ENCODE results near the gene RGS9.

GRCh38 chr17:65155622-65156021 lies 18.5 kb downstream of the RGS9 start:
- TF ChIP-seq, protein P1, sequence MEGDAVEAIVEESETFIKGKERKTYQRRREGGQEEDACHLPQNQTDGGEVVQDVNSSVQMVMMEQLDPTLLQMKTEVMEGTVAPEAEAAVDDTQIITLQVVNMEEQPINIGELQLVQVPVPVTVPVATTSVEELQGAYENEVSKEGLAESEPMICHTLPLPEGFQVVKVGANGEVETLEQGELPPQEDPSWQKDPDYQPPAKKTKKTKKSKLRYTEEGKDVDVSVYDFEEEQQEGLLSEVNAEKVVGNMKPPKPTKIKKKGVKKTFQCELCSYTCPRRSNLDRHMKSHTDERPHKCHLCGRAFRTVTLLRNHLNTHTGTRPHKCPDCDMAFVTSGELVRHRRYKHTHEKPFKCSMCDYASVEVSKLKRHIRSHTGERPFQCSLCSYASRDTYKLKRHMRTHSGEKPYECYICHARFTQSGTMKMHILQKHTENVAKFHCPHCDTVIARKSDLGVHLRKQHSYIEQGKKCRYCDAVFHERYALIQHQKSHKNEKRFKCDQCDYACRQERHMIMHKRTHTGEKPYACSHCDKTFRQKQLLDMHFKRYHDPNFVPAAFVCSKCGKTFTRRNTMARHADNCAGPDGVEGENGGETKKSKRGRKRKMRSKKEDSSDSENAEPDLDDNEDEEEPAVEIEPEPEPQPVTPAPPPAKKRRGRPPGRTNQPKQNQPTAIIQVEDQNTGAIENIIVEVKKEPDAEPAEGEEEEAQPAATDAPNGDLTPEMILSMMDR (IDR thresholded peaks at IDR 0.05) = no peak
- TF ChIP-seq ZFX (IDR thresholded peaks at IDR 0.05; ENCODE audit: borderline replicate concordance) = no peak
